Activated naive CD8-positive, alpha-beta T cell (primary cell): ENCODE measurements around the gene PGAP3.
"Not testable (repeated sequence)": the region's sequence is repeated elsewhere in the genome, so short reads cannot be mapped to it uniquely, and the experiment has no call there.

Source experiments
- H3K27ac Mint-ChIP-seq: one replicate; pipeline ENCODE4 v1.8.0; 2021; ENCODE audit warnings: mixed read lengths
- H3K27me3 Mint-ChIP-seq: one replicate; pipeline ENCODE4 v1.8.0; 2021; ENCODE audit warnings: mixed read lengths
- H3K36me3 Mint-ChIP-seq: one replicate; pipeline ENCODE4 v1.8.0; 2021; ENCODE audit warnings: mixed read lengths
- H3K4me1 Mint-ChIP-seq: one replicate; pipeline ENCODE4 v1.8.0; 2021; ENCODE audit warnings: low read depth, mixed read lengths
- H3K4me3 Mint-ChIP-seq: one replicate; pipeline ENCODE4 v1.8.0; 2021; ENCODE audit warnings: mild to moderate bottlenecking, mixed read lengths
- H3K9me3 Mint-ChIP-seq: one replicate; pipeline ENCODE4 v1.8.0; 2021; ENCODE audit warnings: low read depth, mixed read lengths

The PGAP3 gene

GRCh38 chr17:39687546-39688474, at the start of gene PGAP3:
Gene PGAP3 (minus strand): TSS chr17:39688057. CDS start chr17:39688014, 43 bp downstream.
- H3K27me3 Mint-ChIP-seq = no peaks in the 10 kb centered on the region
- peak within 1 kb of the TSS; percentile 97 for H3K27ac Mint-ChIP-seq
- peak within 1 kb of the TSS; percentile 99 for H3K4me3 Mint-ChIP-seq
- no peaks in the 10 kb centered on the region for H3K9me3 Mint-ChIP-seq
- H3K36me3 Mint-ChIP-seq = peaks cover 11% of the 10 kb centered on the region
- peaks cover 23% of the 10 kb centered on the region for H3K4me1 Mint-ChIP-seq

GRCh38 chr17:39737206-39737759, 49.4 kb upstream of the PGAP3 start:
- Mint-ChIP-seq H3K36me3 (no peaks in the 10 kb centered on the region), H3K9me3 (no peaks in the 10 kb centered on the region), H3K27ac (no peak overlapping the region), H3K4me1 (peaks cover 15% of the 10 kb centered on the region), H3K4me3 (no peak overlapping the region), H3K27me3 (peaks cover 3% of the 10 kb centered on the region)

- no peaks in the 10 kb centered on the region for H3K36me3 Mint-ChIP-seq
- no peak overlapping the region for H3K4me3 Mint-ChIP-seq
- H3K9me3 Mint-ChIP-seq = no peaks in the 10 kb centered on the region
- no peak overlapping the region for H3K27ac Mint-ChIP-seq
- H3K4me1 Mint-ChIP-seq = peaks cover 15% of the 10 kb centered on the region
- peaks cover 3% of the 10 kb centered on the region for H3K27me3 Mint-ChIP-seq
These were observed 48.7 kb upstream of the PGAP3 start for GRCh38 chr17:39736319-39737165.

- no peak overlapping the region for H3K27ac Mint-ChIP-seq
- no peak overlapping the region for H3K4me3 Mint-ChIP-seq
- H3K4me1 Mint-ChIP-seq = peaks cover 15% of the 10 kb centered on the region
- peaks cover 3% of the 10 kb centered on the region for H3K27me3 Mint-ChIP-seq
- no peaks in the 10 kb centered on the region for H3K36me3 Mint-ChIP-seq
- H3K9me3 Mint-ChIP-seq = no peaks in the 10 kb centered on the region
These were observed 48.0 kb upstream of the PGAP3 start for GRCh38 chr17:39735882-39736281.

- no peaks in the 10 kb centered on the region for H3K9me3 Mint-ChIP-seq
- H3K4me3 Mint-ChIP-seq = peak overlapping the region; percentile 3
- no peaks in the 10 kb centered on the region for H3K27me3 Mint-ChIP-seq
- H3K36me3 Mint-ChIP-seq = peaks cover 2% of the 10 kb centered on the region
- H3K4me1 Mint-ChIP-seq = peaks cover 16% of the 10 kb centered on the region
- no peak overlapping the region for H3K27ac Mint-ChIP-seq
These were observed 44.7 kb upstream of the PGAP3 start for GRCh38 chr17:39732586-39732985.

- peaks cover 2% of the 10 kb centered on the region for H3K36me3 Mint-ChIP-seq
- H3K4me1 Mint-ChIP-seq = peaks cover 16% of the 10 kb centered on the region
- peak within 1 kb of the TSS; percentile 94 for H3K4me3 Mint-ChIP-seq
- H3K27me3 Mint-ChIP-seq = no peaks in the 10 kb centered on the region
- H3K27ac Mint-ChIP-seq = peak within 1 kb of the TSS; percentile 87
- no peaks in the 10 kb centered on the region for H3K9me3 Mint-ChIP-seq
These were observed 42.5 kb upstream of the PGAP3 start, which contains the start of gene MIEN1 for GRCh38 chr17:39730095-39730921. Gene MIEN1 (minus strand): TSS chr17:39730532. CDS start chr17:39730495, 37 bp downstream.

GRCh38 chr17:39729280-39729851, 41.5 kb upstream of the PGAP3 start:
- H3K9me3 Mint-ChIP-seq = no peaks in the 10 kb centered on the region
- peak overlapping the region; percentile 94 for H3K4me3 Mint-ChIP-seq
- H3K27me3 Mint-ChIP-seq = no peaks in the 10 kb centered on the region
- peaks cover 2% of the 10 kb centered on the region for H3K36me3 Mint-ChIP-seq
- H3K27ac Mint-ChIP-seq = peak overlapping the region; percentile 87
- H3K4me1 Mint-ChIP-seq = peaks cover 16% of the 10 kb centered on the region

- H3K9me3 Mint-ChIP-seq = no peaks in the 10 kb centered on the region
- peaks cover 3% of the 10 kb centered on the region for H3K36me3 Mint-ChIP-seq
- H3K4me3 Mint-ChIP-seq = no peak overlapping the region
- H3K27ac Mint-ChIP-seq = no peak overlapping the region
- peaks cover 16% of the 10 kb centered on the region for H3K4me1 Mint-ChIP-seq
- no peaks in the 10 kb centered on the region for H3K27me3 Mint-ChIP-seq
These were observed 39.7 kb upstream of the PGAP3 start for GRCh38 chr17:39727556-39727955.

- Mint-ChIP-seq H3K4me3 (no peak overlapping the region), H3K9me3 (no peaks in the 10 kb centered on the region)
These were observed 38.8 kb upstream of the PGAP3 start for GRCh38 chr17:39726617-39727016.

GRCh38 chr17:39725923-39726322, 38.1 kb upstream of the PGAP3 start:
- not testable (repeated sequence) for H3K9me3 Mint-ChIP-seq, H3K36me3 Mint-ChIP-seq, H3K4me3 Mint-ChIP-seq, H3K27me3 Mint-ChIP-seq, H3K27ac Mint-ChIP-seq
- H3K4me1 Mint-ChIP-seq = peaks cover 14% of the 10 kb centered on the region

More at GRCh38 chr17:39726617-39727016, 38.8 kb upstream of the PGAP3 start:
- no peaks in the 10 kb centered on the region for H3K27me3 Mint-ChIP-seq
- H3K4me1 Mint-ChIP-seq = peaks cover 14% of the 10 kb centered on the region
- H3K36me3 Mint-ChIP-seq = peaks cover 3% of the 10 kb centered on the region
- no peak overlapping the region for H3K27ac Mint-ChIP-seq

- no peaks in the 10 kb centered on the region for H3K9me3 Mint-ChIP-seq
- H3K36me3 Mint-ChIP-seq = peaks cover 3% of the 10 kb centered on the region
- no peaks in the 10 kb centered on the region for H3K27me3 Mint-ChIP-seq
- H3K4me1 Mint-ChIP-seq = peaks cover 13% of the 10 kb centered on the region
- H3K27ac Mint-ChIP-seq = no peak overlapping the region
- no peak overlapping the region for H3K4me3 Mint-ChIP-seq
These were observed 36.9 kb upstream of the PGAP3 start for GRCh38 chr17:39724731-39725130.

GRCh38 chr17:39722965-39723848, 35.4 kb upstream of the PGAP3 start:
- no peaks in the 10 kb centered on the region for H3K4me1 Mint-ChIP-seq
- peaks cover 2% of the 10 kb centered on the region for H3K36me3 Mint-ChIP-seq
- H3K9me3 Mint-ChIP-seq = no peaks in the 10 kb centered on the region
- no peak overlapping the region for H3K27ac Mint-ChIP-seq
- no peak overlapping the region for H3K4me3 Mint-ChIP-seq
- H3K27me3 Mint-ChIP-seq = no peaks in the 10 kb centered on the region

GRCh38 chr17:39722104-39722503, 34.2 kb upstream of the PGAP3 start:
- peaks cover 2% of the 10 kb centered on the region for H3K36me3 Mint-ChIP-seq

More at GRCh38 chr17:39722104-39722503, 34.2 kb upstream of the PGAP3 start:
- H3K9me3 Mint-ChIP-seq = no peaks in the 10 kb centered on the region
- H3K4me1 Mint-ChIP-seq = no peaks in the 10 kb centered on the region
- H3K27me3 Mint-ChIP-seq = no peaks in the 10 kb centered on the region
- no peak overlapping the region for H3K27ac Mint-ChIP-seq
- no peak overlapping the region for H3K4me3 Mint-ChIP-seq
